ENCODE results near the gene ACE. TPM values are rescaled to one million over a fixed set of nuclear protein-coding genes. Genes with fewer than 3 reads are reported as not detected.
A peak's percentile ranks its signal among the peaks of the same experiment; 100 is the strongest.

ACE gene
- total RNA-seq, 1 experiment from 2014 or later: 9.1 TPM

DNA sequence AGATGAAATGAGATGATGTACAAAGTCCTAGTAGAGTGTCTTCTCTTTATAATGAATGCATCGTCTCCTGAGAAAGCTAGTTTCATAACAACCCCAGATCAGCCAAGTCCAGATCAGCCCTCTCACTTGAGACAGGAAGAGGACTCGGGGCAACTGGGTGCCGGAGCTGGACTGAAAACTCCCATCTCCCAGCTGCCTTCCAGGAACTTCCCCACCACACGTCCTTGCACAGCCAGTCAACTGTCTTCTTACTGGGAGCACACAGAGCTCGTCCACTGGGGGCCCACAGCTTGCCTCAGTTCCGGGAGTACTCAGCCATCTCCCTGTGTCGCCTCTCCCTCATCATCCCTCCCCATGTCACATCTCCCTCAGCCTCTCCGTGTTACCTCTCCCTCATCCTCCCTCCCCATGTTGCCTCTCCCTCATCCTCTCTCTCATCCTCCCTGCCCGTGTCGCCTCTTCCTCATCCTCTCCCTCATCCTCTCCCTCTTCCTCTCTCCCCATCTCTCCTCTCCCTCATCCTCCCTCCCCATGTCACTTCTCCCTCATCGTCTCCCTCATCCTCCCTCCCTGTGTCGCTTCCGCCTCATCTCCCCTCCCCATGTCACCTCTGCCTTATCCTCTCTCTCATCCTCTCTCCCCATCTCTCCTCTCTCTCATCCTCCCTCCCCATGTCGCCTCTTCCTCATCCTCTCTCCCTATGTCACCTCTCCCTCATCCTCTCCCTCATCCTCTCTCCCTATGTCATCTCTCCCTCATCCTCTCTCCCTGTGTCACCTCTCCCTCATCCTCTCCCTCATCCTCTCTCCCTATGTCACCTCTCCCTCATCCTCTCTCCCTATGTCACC is 23.9 kb downstream of the ACE start:
- H3K27me3 ChIP-seq (ENCODE audit: low read length): peaks cover 19% of the 10 kb centered on the region; the same call in 1 of the 2 replicates
- H3K9me2 ChIP-seq (replicated peaks; ENCODE audit: low read length): no peaks in the 10 kb centered on the region
- H3K9ac ChIP-seq (ENCODE audit: low read length): no peak overlapping the region
- no peaks in the 10 kb centered on the region for H3K9me3 ChIP-seq (ENCODE audit: low read length)
- no peaks in the 10 kb centered on the region for H4K20me1 ChIP-seq (ENCODE audit: low read length)
- CTCF ChIA-PET: no interaction called here
- intact Hi-C loops (cut with micrococcal nuclease): no loop called here
- H3K4me2 ChIP-seq (ENCODE audit: low read length): no peak overlapping the region
- no peak for ATAC-seq
- H3K36me3 ChIP-seq (ENCODE audit: low read depth, low read length): no peaks in the 10 kb centered on the region
- no peak overlapping the region for H3K4me3 ChIP-seq (ENCODE audit: low read length)
- POLR2A ChIA-PET (ENCODE audit: unreplicated experiment): no interaction called here
- no peak overlapping the region for H3K27ac ChIP-seq (ENCODE audit: low read length)
- no peaks in the 10 kb centered on the region for H3F3A ChIP-seq (ENCODE audit: low read length, unreplicated experiment)
- no peak overlapping the region for H2AFZ ChIP-seq (ENCODE audit: low read length)
- TF ChIP-seq EZH2 (IDR thresholded peaks at IDR 0.05; ENCODE audit: low read length, unreplicated experiment) (no peak), EZH2phosphoT487 (IDR thresholded peaks at IDR 0.05; ENCODE audit: borderline replicate concordance, low read length) (no peak)
- TF ChIP-seq, protein P1, sequence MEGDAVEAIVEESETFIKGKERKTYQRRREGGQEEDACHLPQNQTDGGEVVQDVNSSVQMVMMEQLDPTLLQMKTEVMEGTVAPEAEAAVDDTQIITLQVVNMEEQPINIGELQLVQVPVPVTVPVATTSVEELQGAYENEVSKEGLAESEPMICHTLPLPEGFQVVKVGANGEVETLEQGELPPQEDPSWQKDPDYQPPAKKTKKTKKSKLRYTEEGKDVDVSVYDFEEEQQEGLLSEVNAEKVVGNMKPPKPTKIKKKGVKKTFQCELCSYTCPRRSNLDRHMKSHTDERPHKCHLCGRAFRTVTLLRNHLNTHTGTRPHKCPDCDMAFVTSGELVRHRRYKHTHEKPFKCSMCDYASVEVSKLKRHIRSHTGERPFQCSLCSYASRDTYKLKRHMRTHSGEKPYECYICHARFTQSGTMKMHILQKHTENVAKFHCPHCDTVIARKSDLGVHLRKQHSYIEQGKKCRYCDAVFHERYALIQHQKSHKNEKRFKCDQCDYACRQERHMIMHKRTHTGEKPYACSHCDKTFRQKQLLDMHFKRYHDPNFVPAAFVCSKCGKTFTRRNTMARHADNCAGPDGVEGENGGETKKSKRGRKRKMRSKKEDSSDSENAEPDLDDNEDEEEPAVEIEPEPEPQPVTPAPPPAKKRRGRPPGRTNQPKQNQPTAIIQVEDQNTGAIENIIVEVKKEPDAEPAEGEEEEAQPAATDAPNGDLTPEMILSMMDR (conservative IDR thresholded peaks at IDR 0.05; ENCODE audit: low read depth, low read length): no peak
- H3K79me2 ChIP-seq (ENCODE audit: low read length): no peaks in the 10 kb centered on the region
- no peak for DNase-seq
- no TSS peak for BruUV-seq (replicated peaks)
- peaks cover 5% of the 10 kb centered on the region; the same call in 1 of the 2 replicates for H3K4me1 ChIP-seq (ENCODE audit: insufficient read depth, low read length)

DNA sequence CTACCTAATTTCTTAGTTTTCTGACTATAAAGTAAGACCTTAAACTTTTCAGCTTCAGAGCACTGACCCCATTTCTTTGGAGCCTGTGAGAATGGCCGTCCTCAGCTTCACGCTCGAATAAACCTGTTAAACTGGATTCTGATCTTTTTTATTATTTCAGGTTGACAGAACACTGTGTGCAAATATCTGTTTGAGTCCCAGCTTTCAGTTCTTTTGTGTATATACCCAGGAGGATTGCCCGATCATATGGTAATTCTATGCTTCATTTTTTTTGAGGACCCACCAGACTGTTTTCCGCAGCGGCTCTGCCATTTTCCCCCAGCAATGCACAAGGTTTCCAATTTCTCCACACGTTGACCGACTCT is 26.5 kb downstream of the ACE start:
- peak overlapping the region; percentile 36 for H3K4me2 ChIP-seq (ENCODE audit: low read length)
- no peaks in the 10 kb centered on the region for H3K9me3 ChIP-seq (ENCODE audit: low read length)
- DNase-seq (peak; percentile 54), ATAC-seq (peak; percentile 34; the same call in 1 of the 2 replicates)
- H3K4me1 ChIP-seq (ENCODE audit: insufficient read depth, low read length): peaks cover 5% of the 10 kb centered on the region; the same call in 1 of the 2 replicates
- H3K79me2 ChIP-seq (ENCODE audit: low read length): no peaks in the 10 kb centered on the region
- no peaks in the 10 kb centered on the region for H3K36me3 ChIP-seq (ENCODE audit: low read depth, low read length)
- no peaks in the 10 kb centered on the region for H4K20me1 ChIP-seq (ENCODE audit: low read length)
- CTCF ChIA-PET: interaction anchor here (0.6 kb wide), 1 partner anchor 97 kb away, joined by 3 read pairs; no protein-coding TSS in a partner anchor
- BruUV-seq (replicated peaks): no TSS peak
- POLR2A ChIA-PET (ENCODE audit: unreplicated experiment): interaction anchor here (0.7 kb wide), 1 partner anchor 23 kb away, joined by 3 read pairs; no protein-coding TSS in a partner anchor
- H3K4me3 ChIP-seq (ENCODE audit: low read length): 0 out of 2 replicates have a peak overlapping the region, but pooled peaks have one; percentile 17
- H2AFZ ChIP-seq (ENCODE audit: low read length): no peak overlapping the region
- TF ChIP-seq EZH2phosphoT487 (IDR thresholded peaks at IDR 0.05; ENCODE audit: borderline replicate concordance, low read length) (0 out of 2 replicates have a peak, but pooled peaks have one; percentile 4), EZH2 (IDR thresholded peaks at IDR 0.05; ENCODE audit: low read length, unreplicated experiment) (no peak)
- H3F3A ChIP-seq (ENCODE audit: low read length, unreplicated experiment): no peaks in the 10 kb centered on the region
- intact Hi-C loops (cut with micrococcal nuclease): loop anchor here (2.0 kb wide), 1 partner anchor 47 kb away; the partner anchor contains the start of gene DCAF7
- H3K9me2 ChIP-seq (replicated peaks; ENCODE audit: low read length): no peaks in the 10 kb centered on the region
- H3K27ac ChIP-seq (ENCODE audit: low read length): no peak overlapping the region
- peaks cover 19% of the 10 kb centered on the region; the same call in 1 of the 2 replicates for H3K27me3 ChIP-seq (ENCODE audit: low read length)
- no peak overlapping the region for H3K9ac ChIP-seq (ENCODE audit: low read length)

DNA sequence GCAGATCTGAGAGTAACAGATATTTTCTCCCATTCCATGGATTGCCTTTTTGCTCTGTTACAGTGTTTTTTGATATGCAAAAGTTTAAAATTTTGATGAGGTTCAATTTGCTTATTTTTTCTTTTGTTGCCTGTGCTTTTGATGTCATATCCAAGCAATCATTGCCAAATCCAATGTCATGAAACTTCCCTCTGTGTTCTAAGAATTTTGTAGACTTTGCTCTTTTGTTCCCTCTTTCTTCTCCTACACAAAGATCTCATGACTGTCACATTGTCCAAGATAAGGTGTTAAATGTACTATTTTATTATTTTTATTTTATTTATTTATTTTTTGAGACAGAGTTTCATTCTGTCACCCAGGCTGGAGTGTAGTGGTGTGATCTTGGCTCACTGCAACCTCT is 27.4 kb downstream of the ACE start:
- H3F3A ChIP-seq (ENCODE audit: low read length, unreplicated experiment): no peaks in the 10 kb centered on the region
- no peaks in the 10 kb centered on the region for H3K9me2 ChIP-seq (replicated peaks; ENCODE audit: low read length)
- DNase-seq: no peak
- H3K36me3 ChIP-seq (ENCODE audit: low read depth, low read length): no peaks in the 10 kb centered on the region
- ChIA-PET CTCF (no interaction called here), POLR2A (ENCODE audit: unreplicated experiment) (no interaction called here)
- TF ChIP-seq, protein P1 (conservative IDR thresholded peaks at IDR 0.05; ENCODE audit: low read depth, low read length): no peak
- TF ChIP-seq EZH2phosphoT487 (IDR thresholded peaks at IDR 0.05; ENCODE audit: borderline replicate concordance, low read length): no peak
- TF ChIP-seq EZH2 (IDR thresholded peaks at IDR 0.05; ENCODE audit: low read length, unreplicated experiment): no peak
- H3K27ac ChIP-seq (ENCODE audit: low read length): no peak overlapping the region
- BruUV-seq (replicated peaks): no TSS peak
- no peak overlapping the region for H3K9ac ChIP-seq (ENCODE audit: low read length)
- peaks cover 19% of the 10 kb centered on the region; the same call in 1 of the 2 replicates for H3K27me3 ChIP-seq (ENCODE audit: low read length)
- H4K20me1 ChIP-seq (ENCODE audit: low read length): no peaks in the 10 kb centered on the region
- no peak for ATAC-seq
- H3K4me1 ChIP-seq (ENCODE audit: insufficient read depth, low read length): peaks cover 5% of the 10 kb centered on the region; the same call in 1 of the 2 replicates
- intact Hi-C loops (cut with micrococcal nuclease): no loop called here
- H3K4me3 ChIP-seq (ENCODE audit: low read length): no peak overlapping the region
- no peak overlapping the region for H2AFZ ChIP-seq (ENCODE audit: low read length)
- no peaks in the 10 kb centered on the region for H3K79me2 ChIP-seq (ENCODE audit: low read length)
- H3K4me2 ChIP-seq (ENCODE audit: low read length): no peak overlapping the region
- H3K9me3 ChIP-seq (ENCODE audit: low read length): no peaks in the 10 kb centered on the region

All from PC-3 (cell line).